Endothelial cell of umbilical vein (primary cell): ENCODE data around the gene FGF16. TPM values are rescaled to one million over a fixed set of nuclear protein-coding genes. Genes with fewer than 3 reads are reported as not detected.

Experiments
- BruUV-seq: library from RNA; stranded (reverse); fragments of 400-500 nt; replicated peaks from 2 replicates; lab custom pipeline; 2021; lab: Mats Ljungman, UMichigan
- CTCF ChIA-PET: fragments of 300-600, 350-600 bp; sonication (Branson Sonifier 250); formaldehyde crosslinking; loops from one replicate; lab custom pipeline; 2021; ENCODE audit warnings: antibody characterized with exemption, inconsistent platforms; lab: Charles Lee
- POLR2A ChIA-PET: fragments of 300-600, 350-600 bp; sonication (Branson Sonifier 250); formaldehyde crosslinking; loops from one replicate; lab custom pipeline; 2021; ENCODE audit warnings: antibody characterized with exemption, inconsistent platforms; lab: Charles Lee
- DNase-seq: peaks from one replicate; pipeline ENCODE4 v3.0.0-alpha.2; 2011; ENCODE audit warnings: low read depth, low spot score
- FAIRE-seq: peaks from 2 replicates; lab custom pipeline; 2011; peaks lifted over from hg19 to GRCh38; lab: Jason Lieb, UNC
- H2AFZ ChIP-seq: 2 replicates; pipeline ENCODE4 v1.6.0; 2012; ENCODE audit warnings: low read depth, low read length, control low read depth, inconsistent platforms
- H3K27ac ChIP-seq: 2 replicates; pipeline ENCODE4 v1.5.1; 2011; ENCODE audit warnings: low read depth, mild to moderate bottlenecking, control low read depth, low read length, moderate library complexity; ENCODE audit not compliant: insufficient read depth
- H3K27me3 ChIP-seq, 2 experiments: 2 replicates each; pipeline versions ENCODE4 v1.6.0 to v1.6.1; 2011; ENCODE audit warnings: low read length in 2 of 2, mixed read lengths in 1 of 2; ENCODE audit not compliant: control insufficient read depth in 2 of 2, insufficient read depth in 2 of 2
- H3K36me3 ChIP-seq, 2 experiments: 2 replicates in 1 of 2; 3 replicates in 1 of 2; pipeline ENCODE4 v1.5.1; 2011; ENCODE audit warnings: low read length in 2 of 2, mild to moderate bottlenecking in 1 of 2, moderate library complexity in 1 of 2; ENCODE audit not compliant: control insufficient read depth in 2 of 2, insufficient read depth in 2 of 2; ENCODE audit errors: extremely low read depth in 1 of 2
- H3K4me1 ChIP-seq: 3 replicates; pipeline ENCODE4 v1.5.1; 2011; ENCODE audit warnings: mild to moderate bottlenecking, low read length; ENCODE audit not compliant: control insufficient read depth, insufficient read depth; ENCODE audit errors: extremely low read depth
- H3K4me2 ChIP-seq: 2 replicates; pipeline ENCODE4 v1.6.1; 2011; ENCODE audit warnings: low read length, control low read depth, mixed read lengths; ENCODE audit not compliant: insufficient read depth
- H3K4me3 ChIP-seq, 3 experiments: fragments of 200-600 bp in 1 of 3; sonication (generic), shearing (Covaris generic) in 1 of 3; replicated peaks in 1 of 3; 2 replicates each; pipeline ENCODE4 v1.5.1; 2011 to 2016; ENCODE audit warnings: control low read depth in 3 of 3, low read length in 3 of 3, mild to moderate bottlenecking in 2 of 3, inconsistent platforms in 1 of 3, low read depth in 1 of 3, moderate library complexity in 1 of 3; ENCODE audit not compliant: insufficient read depth in 1 of 3
- H3K79me2 ChIP-seq: 2 replicates; pipeline ENCODE4 v1.6.0; 2012; ENCODE audit warnings: low read length, inconsistent platforms; ENCODE audit not compliant: control insufficient read depth, insufficient read depth
- H3K9ac ChIP-seq: replicated peaks from 2 replicates; pipeline ENCODE3; 2011; ENCODE audit warnings: low read length, control low read depth; ENCODE audit not compliant: insufficient read depth; ENCODE audit errors: extremely low read depth
- H3K9me1 ChIP-seq: replicated peaks from 3 replicates; pipeline ENCODE4 v1.6.0; 2011; ENCODE audit warnings: mild to moderate bottlenecking, low read length; ENCODE audit not compliant: control insufficient read depth, insufficient read depth; ENCODE audit errors: extremely low read depth
- H3K9me3 ChIP-seq: replicated peaks from 2 replicates; pipeline ENCODE4 v1.5.1; 2012; ENCODE audit warnings: low read length, inconsistent platforms; ENCODE audit not compliant: control insufficient read depth, insufficient read depth
- H4K20me1 ChIP-seq: replicated peaks from 2 replicates; pipeline ENCODE3; 2011; ENCODE audit warnings: mild to moderate bottlenecking, low read length; ENCODE audit not compliant: control insufficient read depth, insufficient read depth; ENCODE audit errors: extremely low read depth
- CTCF ChIP-seq, 2 donors: IDR thresholded peaks; 1 replicate in 1 of 2; 2 replicates in 1 of 2; pipeline ENCODE4 v1.5.1; 2011; ENCODE audit warnings: low read length in 2 of 2, mild to moderate bottlenecking in 2 of 2, moderate library complexity in 2 of 2, control low read depth in 1 of 2, inconsistent platforms in 1 of 2, low read depth in 1 of 2; ENCODE audit not compliant: insufficient read depth in 1 of 2; ENCODE audit errors: extremely low read depth in 1 of 2
- EZH2 ChIP-seq: IDR thresholded peaks from 2 replicates; pipeline ENCODE4 v1.6.1; 2012; ENCODE audit warnings: borderline replicate concordance, low read depth, mild to moderate bottlenecking, moderate library complexity, low read length, inconsistent platforms; ENCODE audit not compliant: severe bottlenecking
- FOS ChIP-seq: IDR thresholded peaks from 2 replicates; pipeline ENCODE4 v1.6.1; 2011; ENCODE audit warnings: mild to moderate bottlenecking, low read length, moderate library complexity, borderline replicate concordance; ENCODE audit not compliant: insufficient read depth
- GATA2 ChIP-seq: IDR thresholded peaks from 2 replicates; pipeline ENCODE4 v1.7.0; 2011; ENCODE audit warnings: low read depth, mild to moderate bottlenecking, moderate library complexity, mixed read lengths, low read length; ENCODE audit not compliant: insufficient read length, insufficient read depth
- JUN ChIP-seq: IDR thresholded peaks from 2 replicates; pipeline ENCODE4 v1.6.1; 2011; ENCODE audit warnings: borderline replicate concordance, low read depth; ENCODE audit not compliant: insufficient read length, insufficient read depth
- MYC ChIP-seq: IDR thresholded peaks from one replicate; pipeline ENCODE4 v1.6.1; 2011; ENCODE audit warnings: mild to moderate bottlenecking, low read depth, low read length
- POLR2A ChIP-seq: IDR thresholded peaks from 2 replicates; pipeline ENCODE4 v1.6.1; 2012; ENCODE audit warnings: low read depth, mild to moderate bottlenecking, control low read depth, low read length
- POLR2AphosphoS5 ChIP-seq: IDR thresholded peaks from 2 replicates; pipeline ENCODE4 v1.6.1; 2012; ENCODE audit warnings: low read depth, mild to moderate bottlenecking, control low read depth, low read length, moderate library complexity; ENCODE audit not compliant: insufficient read depth
- dilution Hi-C: fragments of 300-500 bp; cut with MboI; formaldehyde crosslinking; loops from one replicate; pipeline ENCODE4 v1.15.0; 2019; ENCODE audit warnings: low sequenced_read_pairs; ENCODE audit not compliant: extremely low pct_ligation_motif_present
- intact Hi-C: fragments of 100-400 bp; cut with micrococcal nuclease; formaldehyde crosslinking; loops from one replicate; pipeline ENCODE4 v1.10.0; 2022
- polyA plus RNA-seq, 4 experiments: library from polyadenylated mRNA; depleted of rRNA in 3 of 4; stranded (reverse) in 3 of 4; unstranded in 1 of 4; fragments of >200 nt; gene quantifications; 2 replicates each; pipeline versions ENCODE4 v1.2.1 to v1.2.3, GENCODE V29; 2011 to 2012; ENCODE audit warnings: missing spikeins in 1 of 4
- total RNA-seq: library from RNA; stranded (reverse); gene quantifications from 2 replicates; pipeline ENCODE4 v1.2.3, GENCODE V29; 2021
- TF ChIP-seq, protein P1 (sequence below): IDR thresholded peaks from 2 replicates; pipeline ENCODE4 v1.6.1; 2011; ENCODE audit not compliant: insufficient read depth, insufficient read length

FGF16 gene
- total and polyA plus RNA-seq, 2 donors (not counting 3 experiments of a cell fraction or from before 2014, with no cell fraction given): 3.1 to 3.8 TPM

DNA sequence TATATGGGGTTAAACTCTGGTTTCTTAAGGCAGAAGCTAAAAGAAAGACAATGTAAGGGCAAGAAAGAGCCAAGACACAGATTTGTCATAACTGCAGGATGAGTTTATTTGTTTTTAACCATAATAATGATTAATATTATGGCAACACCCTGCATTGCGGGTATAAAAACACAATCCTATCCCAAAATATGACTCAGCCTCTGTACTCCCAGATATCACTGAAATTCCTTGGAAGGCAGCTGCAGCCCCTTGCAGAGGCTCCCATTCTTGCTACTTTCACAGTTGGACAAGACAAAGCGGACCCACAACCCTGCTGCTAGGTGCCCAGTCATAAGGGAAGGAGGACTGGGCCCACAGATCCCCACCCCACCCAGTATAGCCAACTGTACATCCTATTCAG is 20.4 kb upstream of the FGF16 start:
- Histone ChIP-seq H3K9ac (no peak overlapping the region), H3K36me3 (no peaks in the 10 kb centered on the region), H3K4me2 (peak overlapping the region; percentile 36), H3K9me3 (no peaks in the 10 kb centered on the region), H3K4me3 (no peak overlapping the region), H3K27ac (peak overlapping the region; percentile 57), H4K20me1 (no peaks in the 10 kb centered on the region), H3K4me1 (peaks cover 21% of the 10 kb centered on the region), H3K79me2 (no peaks in the 10 kb centered on the region), H3K9me1 (no peaks in the 10 kb centered on the region), H3K27me3 (no peaks in the 10 kb centered on the region), H2AFZ (peak overlapping the region; percentile 44)
- TF ChIP-seq CTCF (IDR thresholded peaks at IDR 0.05; ENCODE audit: extremely low read depth in 1 of 2, insufficient read depth in 1 of 2, low read depth in 1 of 2, low read length in 2 of 2) (no peak), EZH2 (no peak), MYC (no peak), POLR2A (no peak), GATA2 (peak; percentile 35), FOS (peak; percentile 65), JUN (no peak), POLR2AphosphoS5 (peak; percentile 32)
- TF ChIP-seq, protein P1, sequence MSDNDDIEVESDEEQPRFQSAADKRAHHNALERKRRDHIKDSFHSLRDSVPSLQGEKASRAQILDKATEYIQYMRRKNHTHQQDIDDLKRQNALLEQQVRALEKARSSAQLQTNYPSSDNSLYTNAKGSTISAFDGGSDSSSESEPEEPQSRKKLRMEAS: no peak
- POLR2A ChIA-PET: no interaction called here
- FAIRE-seq: peak; percentile 81
- BruUV-seq: no TSS peak
- peak; percentile 59 for DNase-seq
- CTCF ChIA-PET: no interaction called here
- dilution Hi-C loops: no loop called here
- intact Hi-C loops: no loop called here
